Astrocyte (in vitro differentiated cells and primary cell): ENCODE measurements around the gene AKIP1. TPM values are rescaled to one million over a fixed set of nuclear protein-coding genes. Genes with fewer than 3 reads are reported as not detected.
A peak's percentile ranks its signal among the peaks of the same experiment; 100 is the strongest.

Experiments
- DNase-seq: peaks from one replicate; pipeline ENCODE4 v3.0.0-alpha.2; 2010; ENCODE audit warnings: low read depth
- FAIRE-seq: peaks from 2 replicates; lab custom pipeline; 2011; peaks lifted over from hg19 to GRCh38; lab: Jason Lieb, UNC
- H2AFZ ChIP-seq: 2 replicates; pipeline ENCODE4 v1.6.0; 2012; ENCODE audit warnings: low read depth, low read length, inconsistent platforms
- H3K27ac ChIP-seq: 2 replicates; pipeline ENCODE4 v1.5.1; 2011; ENCODE audit warnings: low read depth, low read length, inconsistent platforms
- H3K27me3 ChIP-seq: 2 replicates; pipeline ENCODE4 v1.6.0; 2011; ENCODE audit warnings: low read length, inconsistent platforms; ENCODE audit not compliant: insufficient read depth
- H3K36me3 ChIP-seq: 2 replicates; pipeline ENCODE4 v1.5.1; 2011; ENCODE audit warnings: low read length, inconsistent platforms; ENCODE audit not compliant: insufficient read depth
- H3K4me1 ChIP-seq: 2 replicates; pipeline ENCODE4 v1.5.1; 2011; ENCODE audit warnings: low read length, inconsistent platforms; ENCODE audit not compliant: insufficient read depth
- H3K4me2 ChIP-seq: 2 replicates; pipeline ENCODE4 v1.6.0; 2012; ENCODE audit warnings: low read length, inconsistent platforms
- H3K4me3 ChIP-seq: 2 replicates; pipeline ENCODE4 v1.5.1; 2011; ENCODE audit warnings: low read depth, mild to moderate bottlenecking, low read length, inconsistent platforms; ENCODE audit not compliant: insufficient read depth
- H3K79me2 ChIP-seq: 2 replicates; pipeline ENCODE4 v1.6.0; 2012; ENCODE audit warnings: mild to moderate bottlenecking, low read length, inconsistent platforms; ENCODE audit not compliant: insufficient read depth
- H3K9ac ChIP-seq: 2 replicates; pipeline ENCODE4 v1.6.0; 2012; ENCODE audit warnings: mild to moderate bottlenecking, low read length, inconsistent platforms
- H3K9me3 ChIP-seq: 2 replicates; pipeline ENCODE4 v1.5.1; 2012; ENCODE audit warnings: low read depth, mild to moderate bottlenecking, low read length, inconsistent platforms; ENCODE audit not compliant: insufficient read depth
- H4K20me1 ChIP-seq: 2 replicates; pipeline ENCODE4 v1.6.0; 2012; ENCODE audit warnings: low read length, inconsistent platforms; ENCODE audit not compliant: insufficient read depth
- H3K27ac Mint-ChIP-seq: one replicate; pipeline ENCODE4 v1.8.0; 2021; ENCODE audit warnings: mild to moderate bottlenecking, mixed read lengths; ENCODE audit not compliant: unreplicated experiment
- H3K27me3 Mint-ChIP-seq: one replicate; pipeline ENCODE4 v1.8.0; 2021; ENCODE audit warnings: low read depth, mixed read lengths; ENCODE audit not compliant: unreplicated experiment
- H3K36me3 Mint-ChIP-seq: one replicate; pipeline ENCODE4 v1.8.0; 2021; ENCODE audit warnings: low read depth, mixed read lengths; ENCODE audit not compliant: unreplicated experiment
- H3K4me1 Mint-ChIP-seq: one replicate; pipeline ENCODE4 v1.8.0; 2021; ENCODE audit warnings: low read depth, mixed read lengths; ENCODE audit not compliant: unreplicated experiment
- H3K4me3 Mint-ChIP-seq: one replicate; pipeline ENCODE4 v1.8.0; 2021; ENCODE audit warnings: mild to moderate bottlenecking, moderate library complexity, mixed read lengths; ENCODE audit not compliant: unreplicated experiment
- H3K9me3 Mint-ChIP-seq: one replicate; pipeline ENCODE4 v1.8.0; 2021; ENCODE audit warnings: mild to moderate bottlenecking, mixed read lengths; ENCODE audit not compliant: unreplicated experiment
- EZH2 ChIP-seq: IDR thresholded peaks from 2 replicates; pipeline ENCODE4 v1.6.1; 2012; ENCODE audit warnings: mild to moderate bottlenecking, low read length, inconsistent platforms; ENCODE audit not compliant: insufficient read depth
- total RNA-seq: library from RNA; stranded (reverse); gene quantifications from 2 replicates; pipeline ENCODE4 v1.2.1, GENCODE V29; 2021
- TF ChIP-seq, protein P1 (sequence below): IDR thresholded peaks from 2 replicates; pipeline ENCODE4 v1.5.1; 2011; ENCODE audit warnings: low read depth, mild to moderate bottlenecking, inconsistent platforms, low read length, moderate library complexity; ENCODE audit not compliant: insufficient read depth

AKIP1 gene
- total RNA-seq, 1 donor from 2014 or later = 48.2 TPM

DNA sequence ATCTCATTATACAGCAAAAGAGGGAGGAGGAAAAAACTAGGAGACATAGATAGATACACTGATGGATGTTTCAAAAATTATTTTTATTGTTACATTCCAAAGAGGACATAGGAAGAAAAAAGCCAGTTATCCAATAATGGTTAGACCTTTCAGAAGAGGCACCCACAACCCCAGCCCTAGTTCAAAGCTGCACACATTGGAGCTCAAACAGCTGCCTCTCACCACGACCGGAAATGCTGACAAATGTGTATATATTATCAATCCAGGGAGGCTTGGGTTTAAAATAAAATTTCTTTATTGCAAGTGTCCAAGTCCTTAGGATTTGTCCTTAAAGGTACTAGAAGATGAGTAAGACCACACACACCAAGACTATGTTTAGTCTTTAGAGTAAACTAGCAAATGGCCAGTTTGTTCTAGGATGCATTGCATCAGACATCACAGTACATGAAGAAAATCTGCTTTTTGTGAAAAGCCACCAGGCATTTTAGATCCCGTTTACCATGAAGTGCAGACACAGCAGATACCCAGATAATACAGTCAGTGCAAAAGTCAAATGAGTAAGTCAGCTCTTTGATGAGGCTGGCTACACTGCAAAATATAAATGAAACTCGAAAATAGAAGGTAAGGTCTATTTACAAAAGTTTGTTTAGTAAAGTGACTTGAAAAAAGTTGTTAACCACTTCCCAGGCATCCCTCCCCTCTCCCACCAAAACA lies 36.4 kb downstream of the AKIP1 start:
- H3K4me1 ChIP-seq = no peaks in the 10 kb centered on the region
- Mint-ChIP-seq H3K4me1 (peaks cover 8% of the 10 kb centered on the region), H3K36me3 (peaks cover 7% of the 10 kb centered on the region), H3K27ac (peak overlapping the region; percentile 37), H3K9me3 (no peaks in the 10 kb centered on the region), H3K27me3 (no peaks in the 10 kb centered on the region), H3K4me3 (peak overlapping the region; percentile 8)
- no peak overlapping the region for H3K9ac ChIP-seq
- no peak overlapping the region for H3K4me2 ChIP-seq
- TF ChIP-seq, protein P1, sequence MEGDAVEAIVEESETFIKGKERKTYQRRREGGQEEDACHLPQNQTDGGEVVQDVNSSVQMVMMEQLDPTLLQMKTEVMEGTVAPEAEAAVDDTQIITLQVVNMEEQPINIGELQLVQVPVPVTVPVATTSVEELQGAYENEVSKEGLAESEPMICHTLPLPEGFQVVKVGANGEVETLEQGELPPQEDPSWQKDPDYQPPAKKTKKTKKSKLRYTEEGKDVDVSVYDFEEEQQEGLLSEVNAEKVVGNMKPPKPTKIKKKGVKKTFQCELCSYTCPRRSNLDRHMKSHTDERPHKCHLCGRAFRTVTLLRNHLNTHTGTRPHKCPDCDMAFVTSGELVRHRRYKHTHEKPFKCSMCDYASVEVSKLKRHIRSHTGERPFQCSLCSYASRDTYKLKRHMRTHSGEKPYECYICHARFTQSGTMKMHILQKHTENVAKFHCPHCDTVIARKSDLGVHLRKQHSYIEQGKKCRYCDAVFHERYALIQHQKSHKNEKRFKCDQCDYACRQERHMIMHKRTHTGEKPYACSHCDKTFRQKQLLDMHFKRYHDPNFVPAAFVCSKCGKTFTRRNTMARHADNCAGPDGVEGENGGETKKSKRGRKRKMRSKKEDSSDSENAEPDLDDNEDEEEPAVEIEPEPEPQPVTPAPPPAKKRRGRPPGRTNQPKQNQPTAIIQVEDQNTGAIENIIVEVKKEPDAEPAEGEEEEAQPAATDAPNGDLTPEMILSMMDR = no peak
- no peak for TF ChIP-seq EZH2
- no peaks in the 10 kb centered on the region for H3K79me2 ChIP-seq
- FAIRE-seq (no peak), DNase-seq (no peak)
- peaks cover 14% of the 10 kb centered on the region for H3K36me3 ChIP-seq
- no peak overlapping the region for H3K4me3 ChIP-seq
- no peaks in the 10 kb centered on the region for H4K20me1 ChIP-seq
- no peak overlapping the region for H3K27ac ChIP-seq
- H3K27me3 ChIP-seq = no peaks in the 10 kb centered on the region
- no peak overlapping the region for H2AFZ ChIP-seq
- no peaks in the 10 kb centered on the region for H3K9me3 ChIP-seq

- H2AFZ ChIP-seq = no peak overlapping the region
- no peak overlapping the region for H3K4me3 Mint-ChIP-seq
- H3K79me2 ChIP-seq = no peaks in the 10 kb centered on the region
Observed at GRCh38 chr11:8948886-8949285, 37.9 kb downstream of the AKIP1 start.

More at GRCh38 chr11:8948886-8949285, 37.9 kb downstream of the AKIP1 start:
- Mint-ChIP-seq H3K27ac (no peak overlapping the region), H3K36me3 (peaks cover 9% of the 10 kb centered on the region), H3K27me3 (no peaks in the 10 kb centered on the region), H3K4me1 (peaks cover 8% of the 10 kb centered on the region), H3K9me3 (no peaks in the 10 kb centered on the region)
- FAIRE-seq (no peak), DNase-seq (no peak)
- Histone ChIP-seq H3K36me3 (peaks cover 17% of the 10 kb centered on the region), H3K27me3 (no peaks in the 10 kb centered on the region), H3K27ac (no peak overlapping the region), H3K9ac (no peak overlapping the region), H3K4me3 (no peak overlapping the region), H3K9me3 (no peaks in the 10 kb centered on the region), H3K4me1 (no peaks in the 10 kb centered on the region), H3K4me2 (no peak overlapping the region), H4K20me1 (no peaks in the 10 kb centered on the region)
- TF ChIP-seq, protein P1 = no peak
- TF ChIP-seq EZH2 = no peak
